ENCODE results near the gene EPHA1. TPM values are rescaled to one million over a fixed set of nuclear protein-coding genes. Genes with fewer than 3 reads are reported as not detected.

EPHA1 gene
- total RNA-seq, 6 donors from 2014 or later = 5.3 to 18.9 (median 13.0) TPM

GRCh38 chr7:143449793-143450192, 41.1 kb upstream of the EPHA1 start:
- Histone ChIP-seq H3K9me3 (no peaks in the 10 kb centered on the region), H3K27me3 (no peaks in the 10 kb centered on the region), H3K4me1 (no peaks in the 10 kb centered on the region), H3K27ac (no peak overlapping the region), H3K4me3 (no peak overlapping the region), H3K36me3 (no peaks in the 10 kb centered on the region)
- DNase-seq (no peak), ATAC-seq (ENCODE audit: low FRiP score in 2 of 2) (no peak)
- WGBS, 2 donors = 80 to 82% methylated on average over 3 of the region's 3 CpGs
- TF ChIP-seq CTCF (IDR thresholded peaks at IDR 0.05) = no peak
- no peak for TF ChIP-seq POLR2A (IDR thresholded peaks at IDR 0.05)
- TF ChIP-seq EP300 (IDR thresholded peaks at IDR 0.05) = no peak
- TF ChIP-seq POLR2AphosphoS5 (IDR thresholded peaks at IDR 0.05) = no peak

- ATAC-seq (ENCODE audit: low FRiP score in 2 of 2) = no peak
- no peaks in the 10 kb centered on the region for H3K9me3 ChIP-seq
- H3K27me3 ChIP-seq = no peaks in the 10 kb centered on the region
- no peaks in the 10 kb centered on the region for H3K4me1 ChIP-seq
- no peak overlapping the region for H3K4me3 ChIP-seq
- DNase-seq = no peak
- no peak for TF ChIP-seq CTCF (IDR thresholded peaks at IDR 0.05)
- no peak for TF ChIP-seq POLR2AphosphoS5 (IDR thresholded peaks at IDR 0.05)
- TF ChIP-seq EP300 (IDR thresholded peaks at IDR 0.05) = no peak
- no peak for TF ChIP-seq POLR2A (IDR thresholded peaks at IDR 0.05)
- 81 to 89% methylated on average over 5 of the region's 5 CpGs for WGBS, 2 donors
- no peaks in the 10 kb centered on the region for H3K36me3 ChIP-seq
- H3K27ac ChIP-seq = no peak overlapping the region
These were observed 39.8 kb upstream of the EPHA1 start for GRCh38 chr7:143448429-143448828.

- H3K4me1 ChIP-seq = no peaks in the 10 kb centered on the region
- no peak for DNase-seq
- no peak for TF ChIP-seq CTCF (IDR thresholded peaks at IDR 0.05)
- no peak for TF ChIP-seq POLR2AphosphoS5 (IDR thresholded peaks at IDR 0.05)
- TF ChIP-seq POLR2A (IDR thresholded peaks at IDR 0.05) = no peak
- TF ChIP-seq EP300 (IDR thresholded peaks at IDR 0.05) = no peak
- no peak overlapping the region for H3K4me3 ChIP-seq
- H3K36me3 ChIP-seq = no peaks in the 10 kb centered on the region
- no peak for ATAC-seq (ENCODE audit: low FRiP score in 2 of 2)
- H3K9me3 ChIP-seq = no peaks in the 10 kb centered on the region
- no peak overlapping the region for H3K27ac ChIP-seq
- WGBS, 2 donors = 54 to 60% methylated on average over 3 of the region's 3 CpGs
- no peaks in the 10 kb centered on the region for H3K27me3 ChIP-seq
These were observed 38.8 kb upstream of the EPHA1 start for GRCh38 chr7:143447466-143447865.

- no peaks in the 10 kb centered on the region for H3K9me3 ChIP-seq
- H3K4me1 ChIP-seq = no peaks in the 10 kb centered on the region
- no peak for DNase-seq
- no peak overlapping the region for H3K27ac ChIP-seq
- no peaks in the 10 kb centered on the region for H3K36me3 ChIP-seq
- ATAC-seq (ENCODE audit: low FRiP score in 2 of 2) = no peak
- TF ChIP-seq EP300 (IDR thresholded peaks at IDR 0.05) (no peak), CTCF (IDR thresholded peaks at IDR 0.05) (no peak), POLR2A (IDR thresholded peaks at IDR 0.05) (no peak), POLR2AphosphoS5 (IDR thresholded peaks at IDR 0.05) (no peak)
- no peak overlapping the region for H3K4me3 ChIP-seq
- WGBS, 2 donors = 100% methylated on average over 1 of the region's 1 CpG
- H3K27me3 ChIP-seq = no peaks in the 10 kb centered on the region
These were observed 36.1 kb upstream of the EPHA1 start for GRCh38 chr7:143444785-143445184.

- DNase-seq = no peak
- no peak overlapping the region for H3K4me3 ChIP-seq
- no peaks in the 10 kb centered on the region for H3K36me3 ChIP-seq
- H3K4me1 ChIP-seq = no peaks in the 10 kb centered on the region
- no peak for TF ChIP-seq POLR2A (IDR thresholded peaks at IDR 0.05)
- ATAC-seq (ENCODE audit: low FRiP score in 2 of 2) = no peak
- no peaks in the 10 kb centered on the region for H3K9me3 ChIP-seq
- WGBS, 2 donors = 90 to 92% methylated on average over 6 of the region's 6 CpGs
- H3K27ac ChIP-seq = no peak overlapping the region
- H3K27me3 ChIP-seq = no peaks in the 10 kb centered on the region
These were observed 35.6 kb upstream of the EPHA1 start for GRCh38 chr7:143444063-143444782.
